Stimulated activated CD8-positive, alpha-beta memory T cell treated with anti-CD3 and anti-CD28 coated beads, Interleukin-2, amount 100 ng/mL, for 48 hours (primary cell): ENCODE results near the gene PRKG2.
"Not testable (repeated sequence)": the region's sequence is repeated elsewhere in the genome, so short reads cannot be mapped to it uniquely, and the experiment has no call there.

Experiments used
- DNase-seq, 2 donors: peaks; one replicate each; pipeline ENCODE4 v3.0.0-alpha.2; 2020; ENCODE audit warnings: low read depth in 2 of 2

The PRKG2 gene

DNA sequence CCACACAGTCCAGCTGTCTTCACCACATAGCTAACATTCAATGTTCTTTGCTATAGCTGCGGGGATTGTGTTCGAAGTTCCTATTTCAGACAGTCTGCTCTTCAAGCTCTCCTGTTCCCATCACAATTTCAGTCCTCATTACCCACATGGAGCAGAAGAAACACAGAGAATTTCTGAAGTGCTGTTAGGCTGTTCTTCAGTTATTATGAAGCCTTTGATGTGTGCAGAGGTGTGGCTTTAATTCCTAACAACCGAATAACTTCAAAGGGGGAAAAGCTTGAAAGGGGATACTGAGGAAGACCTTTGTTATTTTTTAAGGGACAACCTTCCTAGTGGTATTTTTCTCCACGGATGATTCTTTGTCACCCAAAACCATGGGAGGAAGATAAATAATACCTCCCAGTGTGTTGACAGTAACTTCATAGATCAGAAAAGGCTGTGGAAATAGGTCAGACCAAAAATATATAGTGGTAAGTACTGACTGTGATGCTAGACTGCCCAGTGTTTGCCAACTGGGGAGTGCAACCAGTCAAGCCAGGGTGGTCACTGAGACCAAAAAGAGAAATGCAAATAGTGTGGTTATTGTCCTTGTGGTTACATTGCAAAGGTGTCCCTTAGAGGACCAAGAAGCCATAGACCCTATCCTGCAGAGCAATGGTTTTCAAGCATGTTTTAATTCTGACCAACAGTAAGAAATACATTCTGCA is 52.1 kb downstream of the PRKG2 start:
- no peak for DNase-seq

DNA sequence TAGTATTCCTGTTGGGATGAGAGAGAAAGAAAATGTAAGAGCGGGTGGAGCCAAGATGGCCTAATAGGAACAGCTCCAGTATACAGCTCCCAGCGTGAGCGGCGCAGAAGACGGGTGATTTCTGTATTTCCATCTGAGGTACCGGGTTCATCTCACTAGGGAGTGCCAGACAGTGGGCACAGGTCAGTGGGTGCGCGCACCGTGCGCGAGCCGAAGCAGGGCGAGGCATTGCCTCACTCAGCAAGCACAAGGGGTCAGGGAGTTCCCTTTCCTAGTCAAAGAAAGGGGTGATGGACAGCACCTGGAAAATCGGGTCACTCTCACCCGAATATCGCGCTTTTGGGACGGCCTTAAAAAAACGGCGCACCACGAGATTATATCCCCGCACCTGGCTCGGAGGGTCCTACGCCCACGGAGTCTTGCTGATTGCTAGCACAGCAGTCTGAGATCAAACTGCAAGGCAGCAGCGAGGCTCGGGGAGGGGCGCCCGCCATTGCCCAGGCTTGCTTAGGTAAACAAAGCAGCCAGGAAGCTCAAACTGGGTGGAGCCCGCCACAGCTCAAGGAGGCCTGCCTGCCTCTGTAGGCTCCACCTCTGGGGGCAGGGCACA is 61.2 kb downstream of the PRKG2 start:
- not testable (repeated sequence) for DNase-seq

DNA sequence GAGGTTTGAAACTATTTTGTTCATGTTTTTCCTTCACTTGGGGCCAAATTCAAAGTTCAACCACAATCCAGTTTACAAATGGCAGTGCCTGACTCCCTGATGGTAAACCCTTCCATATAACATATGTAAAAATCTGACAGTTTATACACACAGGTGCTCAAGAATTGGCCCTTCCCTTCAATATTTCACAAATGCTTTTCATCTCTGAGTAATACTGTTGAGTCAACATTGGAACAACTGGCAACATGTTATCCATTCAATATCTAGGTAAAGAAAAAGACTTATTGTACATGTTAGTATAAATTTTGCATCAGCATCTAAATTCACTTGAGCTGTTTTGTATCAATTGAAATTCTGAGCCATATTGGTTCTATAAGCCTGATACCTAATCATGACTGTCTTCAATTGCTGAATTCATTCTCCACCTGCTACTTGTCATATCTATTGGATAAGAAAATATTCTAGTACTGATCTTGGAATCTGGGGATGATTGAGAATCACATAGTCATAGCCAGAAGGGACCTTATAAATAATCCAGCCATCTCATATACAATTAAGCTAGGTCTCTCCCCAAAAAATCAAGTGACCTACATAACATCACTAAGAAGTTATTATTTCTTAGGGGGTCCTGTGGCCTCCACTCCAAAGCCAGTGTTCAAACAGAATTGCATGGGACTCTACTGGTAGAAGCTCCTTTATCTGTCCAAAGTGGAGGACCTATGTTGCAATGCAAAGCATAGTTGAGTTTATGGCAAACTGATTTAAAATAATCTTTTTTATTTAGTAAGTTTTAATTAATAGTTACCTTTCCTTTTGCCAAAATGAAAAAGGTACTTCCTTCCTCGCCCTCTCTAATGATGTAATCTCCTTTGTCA is 61.9 kb downstream of the PRKG2 start:
- DNase-seq = no peak

DNA sequence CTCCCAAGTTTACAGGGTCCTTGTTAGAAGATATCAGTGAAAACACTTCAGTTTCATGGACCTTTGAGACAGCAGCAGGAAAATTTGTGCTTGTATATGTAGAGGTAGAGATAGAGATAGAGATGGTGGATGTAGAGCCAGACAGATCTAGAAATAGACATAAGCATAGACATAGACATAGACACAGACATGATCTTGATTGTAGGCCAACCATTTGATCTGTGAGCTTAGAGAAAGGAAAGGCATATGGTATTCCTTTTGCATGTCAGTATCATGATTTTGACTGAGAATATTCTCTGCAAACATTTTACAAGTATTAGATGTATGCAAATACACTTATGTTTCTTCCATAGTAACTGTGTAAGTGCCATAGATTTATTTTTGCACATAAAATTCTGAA is 65.0 kb downstream of the PRKG2 start:
- no peak for DNase-seq

DNA sequence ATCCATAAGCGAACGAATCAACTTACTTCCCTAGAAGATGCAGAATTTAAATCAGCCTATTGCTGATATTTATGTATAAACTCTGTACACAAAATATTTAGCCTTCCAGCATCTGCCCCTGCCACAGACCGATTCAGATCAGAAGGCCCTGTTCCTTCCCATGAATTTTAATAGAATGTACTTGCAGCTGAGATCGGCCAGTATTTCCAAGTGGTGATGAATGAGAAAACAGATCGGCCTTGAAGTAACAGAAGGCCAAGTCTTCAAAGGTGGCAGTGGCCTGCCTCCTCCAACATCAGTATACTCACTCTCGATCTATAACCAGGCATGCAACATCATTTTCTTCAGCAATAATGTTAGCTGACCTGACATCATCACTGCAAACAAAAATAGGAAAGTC is 66.4 kb downstream of the PRKG2 start:
- DNase-seq = no peak

DNA sequence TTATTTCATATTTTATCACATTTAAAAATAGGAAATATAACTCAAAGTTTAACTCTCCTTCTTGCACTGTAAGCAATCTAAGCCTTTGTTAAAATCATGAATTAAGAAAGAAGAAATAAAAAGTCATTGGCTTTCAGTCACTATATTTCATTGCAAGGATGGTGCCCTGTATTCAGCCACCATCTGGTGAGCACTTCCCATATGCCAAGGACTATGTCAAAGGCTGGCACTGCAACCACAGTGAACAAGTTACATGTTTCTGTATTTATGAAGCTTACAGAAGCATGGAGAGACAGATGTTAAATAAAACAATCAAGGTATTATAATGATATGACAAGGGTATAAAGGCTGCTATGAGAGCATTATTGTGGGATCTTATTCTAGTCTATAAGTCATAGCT is 68.6 kb downstream of the PRKG2 start:
- DNase-seq = no peak

DNA sequence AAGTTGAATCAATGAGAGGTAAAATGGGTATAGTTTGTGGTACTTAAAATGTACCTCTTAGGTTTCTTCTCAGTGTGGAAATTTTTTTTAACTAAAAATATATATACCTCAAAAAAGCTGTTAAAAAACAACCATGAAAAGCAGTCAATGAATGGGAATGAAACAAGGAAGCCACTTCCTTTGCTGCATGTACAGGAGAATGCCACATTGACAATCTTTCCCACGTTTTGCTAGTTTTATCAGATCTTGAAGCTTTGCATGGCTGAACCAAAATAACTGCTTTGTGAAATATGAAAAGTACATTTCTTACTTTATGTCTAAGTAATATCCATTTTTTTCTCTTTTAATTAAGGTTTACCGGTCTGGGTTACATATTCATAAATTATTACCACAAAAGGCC is 71.8 kb downstream of the PRKG2 start:
- no peak for DNase-seq

DNA sequence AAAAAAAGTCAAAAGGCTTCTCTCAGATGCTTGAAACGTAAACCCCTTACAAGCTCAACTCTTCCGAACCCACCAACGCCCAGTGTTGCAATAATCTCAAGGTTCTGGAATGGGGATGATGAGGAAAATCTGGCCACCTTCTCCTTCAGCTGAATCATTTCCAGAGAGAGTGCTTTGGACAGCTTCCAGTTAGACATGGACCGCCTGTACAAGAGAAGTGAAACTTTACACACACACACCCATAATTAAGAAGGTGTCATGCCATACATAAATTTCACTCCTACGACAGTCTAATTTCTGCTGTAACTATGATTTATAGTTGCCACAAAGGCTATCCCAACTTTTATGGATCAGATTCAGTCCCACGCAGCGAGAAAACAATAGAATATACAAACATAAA is 72.3 kb downstream of the PRKG2 start:
- no peak for DNase-seq

DNA sequence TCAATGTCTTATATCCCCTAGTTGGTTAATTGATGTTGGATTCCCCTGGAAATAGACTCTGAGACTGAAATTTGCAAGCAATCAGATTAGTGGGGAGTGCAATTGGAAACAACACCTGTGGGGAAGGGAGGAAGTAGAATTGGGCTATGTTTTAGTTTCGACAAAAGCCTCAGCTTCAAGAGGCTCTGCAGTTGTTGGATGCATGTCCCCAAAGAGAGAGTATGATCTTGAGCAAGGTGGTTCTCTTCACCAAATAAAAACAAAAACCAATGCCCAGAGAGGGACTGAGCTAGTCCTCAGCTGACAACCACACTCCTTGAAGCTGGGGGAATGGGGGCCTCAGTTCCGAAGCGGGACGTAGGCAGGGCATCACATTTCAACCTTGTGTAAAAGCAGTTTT is 77.1 kb downstream of the PRKG2 start:
- DNase-seq = no peak

DNA sequence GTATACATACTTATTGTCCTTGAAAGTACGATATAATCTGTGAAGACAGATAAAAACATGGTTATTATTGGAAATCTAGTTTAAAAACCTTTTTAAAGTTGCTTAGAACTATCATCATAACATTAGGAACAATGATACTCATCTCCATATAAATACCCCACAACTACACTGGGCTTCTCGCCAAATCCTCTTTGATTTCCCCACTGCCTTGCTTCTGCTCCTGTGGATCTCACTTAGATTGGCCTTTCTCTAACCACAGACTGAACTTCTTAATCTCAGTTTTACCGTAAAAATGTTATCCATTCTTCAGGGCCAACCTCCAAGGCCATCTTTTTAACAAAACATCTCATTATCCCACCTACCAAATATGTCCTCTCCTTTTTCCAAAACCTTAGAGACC is 77.6 kb downstream of the PRKG2 start:
- DNase-seq = no peak

DNA sequence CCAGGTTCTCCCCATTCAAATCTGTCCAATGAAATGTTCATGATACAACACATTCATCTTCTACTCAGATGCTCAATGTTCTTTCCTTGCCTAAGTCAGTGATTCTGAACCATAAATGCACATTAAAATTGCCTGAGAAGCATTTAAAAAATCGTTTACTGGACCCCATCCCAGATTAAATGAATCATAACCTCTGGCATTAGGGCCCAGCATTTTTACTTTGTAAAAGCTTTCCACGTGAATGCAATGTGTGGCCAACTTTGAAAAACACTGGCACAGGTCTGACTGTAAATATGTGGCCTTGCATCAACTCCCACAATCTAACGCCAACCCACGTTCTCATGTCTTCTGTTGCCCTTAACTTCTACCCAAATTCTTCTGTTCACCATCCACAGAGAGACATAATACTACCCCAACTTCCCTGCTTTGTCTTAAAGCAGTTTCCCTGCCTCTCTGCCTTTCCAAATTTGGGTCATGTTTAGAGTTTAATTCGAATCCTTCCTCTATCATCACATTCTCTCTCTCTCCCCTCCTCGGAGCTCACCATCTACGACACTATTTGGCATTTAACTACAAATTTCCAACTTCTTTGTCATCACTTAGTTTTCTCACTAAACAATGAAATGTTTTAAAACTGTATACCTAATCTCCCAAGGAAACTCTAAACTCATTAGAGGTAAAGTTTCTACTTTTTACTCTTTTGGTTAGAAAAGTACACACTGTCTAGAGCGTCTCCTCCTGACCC is 78.7 kb downstream of the PRKG2 start:
- no peak for DNase-seq

DNA sequence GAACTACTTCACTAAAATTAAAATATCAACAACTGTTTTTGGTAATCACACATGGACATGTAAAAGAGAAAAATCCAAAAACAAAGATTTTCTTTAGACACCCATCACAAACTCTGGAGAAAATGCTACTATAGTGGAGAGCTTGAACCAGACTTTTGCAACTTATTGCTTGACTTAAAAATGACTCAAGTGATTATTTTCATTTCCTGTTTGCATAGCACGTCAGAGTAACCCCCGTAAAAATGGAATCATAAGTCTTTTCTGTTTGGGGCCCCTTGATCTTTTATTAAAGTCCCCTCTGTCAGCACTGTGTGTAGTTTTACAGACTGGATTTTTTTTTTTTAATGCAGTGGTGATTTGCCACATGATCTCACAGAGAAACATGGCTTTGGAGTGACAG is 79.5 kb downstream of the PRKG2 start:
- no peak for DNase-seq

DNA sequence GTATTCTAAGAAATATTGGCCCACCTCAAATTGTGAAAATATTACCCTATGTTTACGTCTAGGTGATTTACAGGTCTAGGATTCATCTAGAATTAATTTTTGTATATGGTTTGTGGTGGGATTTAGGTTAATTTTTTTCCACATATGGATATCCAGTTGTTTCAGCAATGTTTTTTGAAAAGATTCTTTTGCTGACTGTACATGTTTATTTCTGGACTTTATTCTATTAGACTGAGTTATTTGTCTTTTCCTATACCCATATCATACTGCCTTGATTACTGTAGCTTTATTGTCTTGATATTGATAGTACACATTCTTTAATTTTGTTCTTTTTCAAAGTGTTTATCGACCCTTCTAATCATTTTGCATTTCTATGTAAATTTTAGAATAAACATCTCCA is 83.5 kb downstream of the PRKG2 start:
- no peak for DNase-seq

DNA sequence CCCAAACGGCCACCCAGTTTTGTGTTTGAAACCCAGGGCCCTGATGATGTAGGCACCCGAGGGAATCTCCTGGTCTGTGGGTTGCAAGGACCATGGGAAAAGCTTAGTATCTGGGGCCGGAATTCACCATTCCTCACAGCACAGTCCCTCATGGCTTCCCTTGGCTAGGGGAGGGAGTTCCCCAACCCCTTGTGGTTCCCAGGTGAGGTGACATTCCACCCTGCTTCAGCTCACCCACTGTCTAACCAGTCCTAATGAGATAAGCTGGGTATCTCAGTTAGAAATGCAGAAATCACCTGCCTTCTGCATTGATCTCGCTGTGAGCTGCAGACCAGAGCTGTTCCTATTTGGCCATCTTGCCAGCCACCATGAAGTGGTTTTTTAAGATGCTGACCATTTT is 84.0 kb downstream of the PRKG2 start:
- no peak for DNase-seq

DNA sequence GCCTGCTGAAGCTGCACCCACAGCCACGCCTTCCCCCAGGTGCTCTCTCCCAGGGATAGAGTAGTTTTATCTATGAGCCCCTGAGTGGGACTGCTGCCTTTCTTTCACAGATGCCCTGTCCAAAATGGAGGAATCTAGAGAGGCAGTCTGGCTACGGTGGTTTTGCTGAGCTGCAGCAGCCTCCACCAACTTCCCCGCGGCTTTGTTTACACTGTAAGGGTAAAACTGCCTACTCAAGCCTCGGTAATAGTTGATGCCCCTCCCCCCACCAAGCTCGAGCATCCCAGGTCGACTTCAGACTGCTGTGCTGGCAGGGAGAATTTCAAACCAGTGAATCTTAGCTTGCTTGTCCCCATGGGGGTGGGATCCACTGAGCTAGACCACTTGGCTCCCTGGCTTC is 84.5 kb downstream of the PRKG2 start:
- DNase-seq = no peak

DNA sequence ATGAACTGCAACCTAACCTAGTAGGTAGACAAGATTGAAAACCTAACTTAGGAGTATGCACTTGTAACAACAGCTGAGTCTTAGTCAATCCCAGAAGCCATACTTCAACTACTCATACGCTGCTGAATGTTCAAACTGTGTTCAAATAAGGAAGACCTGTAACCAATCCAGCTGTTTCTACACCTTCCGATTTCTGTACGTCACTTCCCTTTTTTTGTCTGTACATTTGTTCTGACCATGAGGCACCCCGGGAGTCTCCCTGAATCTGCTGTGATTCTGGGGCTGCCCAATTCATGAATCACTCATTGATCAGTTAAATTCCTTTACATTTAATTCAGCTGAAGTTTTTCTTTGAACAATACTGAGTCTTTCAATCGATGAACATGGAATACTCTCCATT is 95.0 kb downstream of the PRKG2 start:
- no peak for DNase-seq

DNA sequence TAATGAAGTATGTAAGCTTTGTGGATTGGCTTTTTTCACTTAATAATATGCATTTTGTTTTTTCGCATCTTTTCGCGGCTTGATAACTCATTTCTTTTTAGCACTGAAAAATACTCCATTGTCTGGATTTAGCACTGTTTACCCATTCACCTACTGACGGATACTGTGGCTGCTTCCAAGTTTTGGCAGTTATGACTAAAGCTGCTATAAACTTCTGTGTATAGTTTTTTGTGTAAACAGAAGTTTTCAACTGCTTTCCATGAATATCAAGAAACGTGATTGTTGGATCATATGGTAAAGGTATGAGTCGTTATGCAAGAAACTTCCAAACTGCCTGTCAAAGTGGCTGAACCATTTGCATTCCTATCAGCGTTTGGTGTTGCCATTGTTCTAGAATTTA is 96.9 kb downstream of the PRKG2 start:
- no peak for DNase-seq

DNA sequence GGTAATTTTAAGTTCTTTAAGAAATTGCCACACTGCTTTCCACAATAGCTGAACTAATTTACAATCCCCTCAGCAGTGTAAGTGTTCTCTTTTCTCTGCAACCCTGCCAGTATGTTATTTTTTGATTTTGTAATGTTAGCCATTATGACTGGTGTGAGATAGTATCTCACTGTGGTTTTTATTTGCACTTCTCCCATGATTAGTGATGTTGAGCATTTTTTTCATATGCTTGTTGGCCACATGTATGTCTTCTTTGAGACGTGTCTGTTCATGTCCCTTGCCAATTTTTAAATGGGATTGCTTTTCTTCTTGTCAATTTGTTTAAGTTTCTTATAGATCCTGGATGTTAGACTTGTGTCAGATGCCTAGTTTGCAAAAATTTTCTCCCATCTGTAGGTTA is 98.5 kb downstream of the PRKG2 start:
- DNase-seq = no peak

DNA sequence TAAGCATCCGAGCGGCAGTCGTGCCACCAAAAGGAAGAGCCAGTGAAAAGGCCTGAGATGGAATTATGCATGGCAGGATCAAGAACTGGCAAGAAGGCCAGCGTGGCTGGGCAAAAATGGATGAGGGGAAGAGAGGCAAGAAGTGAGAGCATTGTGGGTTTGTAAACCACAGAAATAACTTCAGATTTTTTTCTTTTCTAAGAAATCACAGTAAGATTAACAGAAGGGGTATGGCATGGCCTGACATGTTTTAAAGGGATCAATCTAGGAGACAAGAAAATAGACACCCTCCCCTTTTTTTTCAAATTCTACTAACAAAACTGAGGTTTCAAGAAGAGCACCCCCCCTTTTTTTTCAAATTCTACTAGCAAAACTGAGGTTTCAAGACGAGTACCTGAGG is 102.0 kb downstream of the PRKG2 start:
- no peak for DNase-seq

DNA sequence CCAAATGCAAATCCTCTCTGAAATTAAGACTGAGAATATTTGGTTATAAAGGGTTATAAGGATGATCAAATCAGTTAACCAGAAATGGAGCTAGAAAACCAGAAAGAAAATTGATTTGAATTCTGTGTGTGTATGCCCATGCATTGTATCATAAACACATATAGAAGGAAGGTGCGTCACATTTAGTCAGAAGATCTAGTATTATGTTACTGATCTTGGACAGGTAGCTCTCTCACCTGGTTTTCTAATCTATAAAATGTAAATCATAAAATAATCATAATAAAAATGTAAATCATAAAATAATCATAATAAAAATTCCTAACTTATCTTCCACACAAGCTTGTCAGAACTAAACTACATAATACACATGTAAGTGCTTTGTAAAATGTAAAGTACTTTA is 105.7 kb downstream of the PRKG2 start:
- DNase-seq = no peak

DNA sequence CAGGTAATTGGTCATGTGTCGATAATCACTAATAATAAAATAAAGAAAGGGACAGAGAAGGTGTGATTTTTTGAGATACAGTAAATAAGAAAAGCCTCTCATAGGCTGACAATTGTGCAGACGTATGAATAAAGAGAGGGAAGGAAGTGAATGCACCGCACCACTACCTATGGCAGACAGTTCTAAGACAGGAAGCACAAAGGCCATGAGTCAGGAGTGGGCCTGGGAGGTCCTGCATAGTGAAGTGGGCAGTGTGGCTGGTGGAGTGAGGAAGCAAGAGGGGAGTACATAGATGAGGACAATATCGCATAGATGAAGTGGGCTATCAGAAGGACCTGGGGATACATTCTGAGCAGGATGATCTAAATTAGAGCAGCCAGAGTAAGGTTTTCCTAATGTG is 108.9 kb downstream of the PRKG2 start:
- DNase-seq = no peak

DNA sequence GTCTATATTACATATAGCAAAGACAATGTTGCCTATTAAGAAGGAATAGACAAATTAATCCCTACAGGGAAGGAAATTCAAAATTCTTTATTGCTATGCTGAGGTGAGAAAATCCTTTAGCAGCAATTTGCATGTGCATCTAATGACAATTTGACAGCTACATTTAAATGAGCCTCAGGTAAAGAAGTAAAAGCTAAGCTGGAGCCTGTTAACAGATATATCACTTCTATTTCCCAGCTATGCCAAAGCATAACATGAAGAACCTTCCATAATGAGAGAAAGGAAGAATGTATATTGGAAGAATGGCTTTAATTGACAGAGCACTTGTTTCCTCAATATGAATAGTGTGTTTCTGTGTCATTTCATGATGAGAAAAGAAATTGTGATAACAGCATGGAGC is 112.9 kb downstream of the PRKG2 start:
- no peak for DNase-seq
